ENCODE data around the gene C6orf132. TPM values are rescaled to one million over a fixed set of nuclear protein-coding genes. Genes with fewer than 3 reads are reported as not detected.

Gene C6orf132
- total RNA-seq, 1 experiment from 2014 or later, result 0.15 TPM

- Histone ChIP-seq H3K27me3 (replicated peaks; ENCODE audit: insufficient read depth, low read depth, low read length, poor library complexity) (no peaks in the 10 kb centered on the region), H3K4me1 (ENCODE audit: insufficient read depth, low read length, poor library complexity, severe bottlenecking) (no peaks in the 10 kb centered on the region), H3K4me3 (ENCODE audit: low read depth, low read length, poor library complexity, severe bottlenecking) (no peak overlapping the region), H3K9me3 (ENCODE audit: low read depth, low read length, poor library complexity, severe bottlenecking) (no peaks in the 10 kb centered on the region), H3K27ac (ENCODE audit: low read depth, low read length, poor library complexity, severe bottlenecking) (no peak overlapping the region), H3K36me3 (ENCODE audit: insufficient read depth, low read length, poor library complexity, severe bottlenecking) (no peaks in the 10 kb centered on the region)
- intact Hi-C loops (cut with micrococcal nuclease; ENCODE audit: unreplicated experiment), result no loop called here
- BruUV-seq (replicated peaks), result no TSS peak
- TF ChIP-seq CTCF (conservative IDR thresholded peaks at IDR 0.05; ENCODE audit: low read depth, low read length) (no peak), EZH2 (IDR thresholded peaks at IDR 0.05; ENCODE audit: borderline replicate concordance, low read depth, low read length, poor library complexity, severe bottlenecking) (no peak)
- ChIA-PET CTCF (no interaction called here), POLR2A (ENCODE audit: low non-redundant PET) (no interaction called here)
- DNase-seq (ENCODE audit: low spot score), result no peak
Observed at GRCh38 chr6:42182101-42182500, 39.7 kb upstream of the C6orf132 start.

GRCh38 chr6:42179945-42180313, 37.5 kb upstream of the C6orf132 start:
- no peaks in the 10 kb centered on the region for H3K4me1 ChIP-seq (ENCODE audit: insufficient read depth, low read length, poor library complexity, severe bottlenecking)
- H3K27me3 ChIP-seq (replicated peaks; ENCODE audit: insufficient read depth, low read depth, low read length, poor library complexity), result no peaks in the 10 kb centered on the region
- H3K9me3 ChIP-seq (ENCODE audit: low read depth, low read length, poor library complexity, severe bottlenecking), result no peaks in the 10 kb centered on the region
- intact Hi-C loops (cut with micrococcal nuclease; ENCODE audit: unreplicated experiment), result no loop called here
- BruUV-seq (replicated peaks), result no TSS peak
- ChIA-PET POLR2A (ENCODE audit: low non-redundant PET) (no interaction called here), CTCF (no interaction called here)
- no peak overlapping the region for H3K4me3 ChIP-seq (ENCODE audit: low read depth, low read length, poor library complexity, severe bottlenecking)
- no peaks in the 10 kb centered on the region for H3K36me3 ChIP-seq (ENCODE audit: insufficient read depth, low read length, poor library complexity, severe bottlenecking)
- DNase-seq (ENCODE audit: low spot score), result no peak
- TF ChIP-seq EZH2 (IDR thresholded peaks at IDR 0.05; ENCODE audit: borderline replicate concordance, low read depth, low read length, poor library complexity, severe bottlenecking) (no peak), CTCF (conservative IDR thresholded peaks at IDR 0.05; ENCODE audit: low read depth, low read length) (no peak)
- H3K27ac ChIP-seq (ENCODE audit: low read depth, low read length, poor library complexity, severe bottlenecking), result no peak overlapping the region

- Histone ChIP-seq H3K4me1 (ENCODE audit: insufficient read depth, low read length, poor library complexity, severe bottlenecking) (no peaks in the 10 kb centered on the region), H3K27ac (ENCODE audit: low read depth, low read length, poor library complexity, severe bottlenecking) (no peak overlapping the region), H3K4me3 (ENCODE audit: low read depth, low read length, poor library complexity, severe bottlenecking) (no peak overlapping the region), H3K27me3 (replicated peaks; ENCODE audit: insufficient read depth, low read depth, low read length, poor library complexity) (no peaks in the 10 kb centered on the region), H3K9me3 (ENCODE audit: low read depth, low read length, poor library complexity, severe bottlenecking) (no peaks in the 10 kb centered on the region), H3K36me3 (ENCODE audit: insufficient read depth, low read length, poor library complexity, severe bottlenecking) (no peaks in the 10 kb centered on the region)
- ChIA-PET POLR2A (ENCODE audit: low non-redundant PET) (no interaction called here), CTCF (no interaction called here)
- no peak for TF ChIP-seq CTCF (conservative IDR thresholded peaks at IDR 0.05; ENCODE audit: low read depth, low read length)
- TF ChIP-seq EZH2 (IDR thresholded peaks at IDR 0.05; ENCODE audit: borderline replicate concordance, low read depth, low read length, poor library complexity, severe bottlenecking), result no peak
- intact Hi-C loops (cut with micrococcal nuclease; ENCODE audit: unreplicated experiment), result no loop called here
- no TSS peak for BruUV-seq (replicated peaks)
- no peak for DNase-seq (ENCODE audit: low spot score)
Observed at GRCh38 chr6:42179261-42179944, 37.0 kb upstream of the C6orf132 start.
